Measurements from ENCODE around the gene SPECC1L. TPM values are rescaled to one million over a fixed set of nuclear protein-coding genes. Genes with fewer than 3 reads are reported as not detected.

The SPECC1L gene
- total and polyA plus RNA-seq, 2 of the 8 experiments (the other 6 are each of a cell fraction or from before 2014, with no cell fraction given) = 15.7 to 61.6 TPM

GRCh38 chr22:24421428-24421931, 150.8 kb downstream of the SPECC1L start (continued):
- TF ChIP-seq YY1 (IDR thresholded peaks at IDR 0.05; ENCODE audit: low read depth, low read length) (peak; percentile 34; the same call in 1 of the 2 replicates), CTBP2 (IDR thresholded peaks at IDR 0.05; ENCODE audit: borderline replicate concordance, insufficient read depth, insufficient read length, low read length) (peak; percentile 23), RBBP5 (IDR thresholded peaks at IDR 0.05; ENCODE audit: borderline replicate concordance, low read depth, low read length) (no peak), SIN3A (conservative IDR thresholded peaks at IDR 0.05 in 1 of 2, IDR thresholded peaks at IDR 0.05 in 1 of 2; ENCODE audit: low read depth in 1 of 2, low read length in 2 of 2) (peak; percentile 42 to 72; a peak in 2 of 4 replicates), SP2 (IDR thresholded peaks at IDR 0.05; ENCODE audit: low read length) (no peak), RAD21 (IDR thresholded peaks at IDR 0.05 in 1 of 2, conservative IDR thresholded peaks at IDR 0.05 in 1 of 2; ENCODE audit: low read depth in 2 of 2, low read length in 2 of 2) (peak; percentile 83 to 88), POLR2A (IDR thresholded peaks at IDR 0.05; ENCODE audit: control extremely low read depth in 1 of 2, low read depth in 2 of 2, low read length in 2 of 2) (no peak), BRCA1 (IDR thresholded peaks at IDR 0.05; ENCODE audit: low read depth, low read length) (no peak), GABPA (IDR thresholded peaks at IDR 0.05; ENCODE audit: borderline replicate concordance, insufficient read depth, low read length) (peak; percentile 31; the same call in 1 of the 2 replicates), POU5F1 (IDR thresholded peaks at IDR 0.05; ENCODE audit: low read depth, low read length) (no peak), FOSL1 (IDR thresholded peaks at IDR 0.05; ENCODE audit: insufficient read depth, low read depth, low read length) (no peak)
- TF ChIP-seq, protein P1, sequence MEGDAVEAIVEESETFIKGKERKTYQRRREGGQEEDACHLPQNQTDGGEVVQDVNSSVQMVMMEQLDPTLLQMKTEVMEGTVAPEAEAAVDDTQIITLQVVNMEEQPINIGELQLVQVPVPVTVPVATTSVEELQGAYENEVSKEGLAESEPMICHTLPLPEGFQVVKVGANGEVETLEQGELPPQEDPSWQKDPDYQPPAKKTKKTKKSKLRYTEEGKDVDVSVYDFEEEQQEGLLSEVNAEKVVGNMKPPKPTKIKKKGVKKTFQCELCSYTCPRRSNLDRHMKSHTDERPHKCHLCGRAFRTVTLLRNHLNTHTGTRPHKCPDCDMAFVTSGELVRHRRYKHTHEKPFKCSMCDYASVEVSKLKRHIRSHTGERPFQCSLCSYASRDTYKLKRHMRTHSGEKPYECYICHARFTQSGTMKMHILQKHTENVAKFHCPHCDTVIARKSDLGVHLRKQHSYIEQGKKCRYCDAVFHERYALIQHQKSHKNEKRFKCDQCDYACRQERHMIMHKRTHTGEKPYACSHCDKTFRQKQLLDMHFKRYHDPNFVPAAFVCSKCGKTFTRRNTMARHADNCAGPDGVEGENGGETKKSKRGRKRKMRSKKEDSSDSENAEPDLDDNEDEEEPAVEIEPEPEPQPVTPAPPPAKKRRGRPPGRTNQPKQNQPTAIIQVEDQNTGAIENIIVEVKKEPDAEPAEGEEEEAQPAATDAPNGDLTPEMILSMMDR (IDR thresholded peaks at IDR 0.05; ENCODE audit: control extremely low read depth in 1 of 3, insufficient read depth in 1 of 3, low read depth in 1 of 3, low read length in 3 of 3) = peak; percentile 61 to 90 (median 81)
